ENCODE results near the gene CCDC8. TPM values are rescaled to one million over a fixed set of nuclear protein-coding genes. Genes with fewer than 3 reads are reported as not detected.
"Not testable (repeated sequence)": the region's sequence is repeated elsewhere in the genome, so short reads cannot be mapped to it uniquely, and the experiment has no call there.

CCDC8 gene
- total RNA-seq, 1 experiment from 2014 or later: not detected

DNA sequence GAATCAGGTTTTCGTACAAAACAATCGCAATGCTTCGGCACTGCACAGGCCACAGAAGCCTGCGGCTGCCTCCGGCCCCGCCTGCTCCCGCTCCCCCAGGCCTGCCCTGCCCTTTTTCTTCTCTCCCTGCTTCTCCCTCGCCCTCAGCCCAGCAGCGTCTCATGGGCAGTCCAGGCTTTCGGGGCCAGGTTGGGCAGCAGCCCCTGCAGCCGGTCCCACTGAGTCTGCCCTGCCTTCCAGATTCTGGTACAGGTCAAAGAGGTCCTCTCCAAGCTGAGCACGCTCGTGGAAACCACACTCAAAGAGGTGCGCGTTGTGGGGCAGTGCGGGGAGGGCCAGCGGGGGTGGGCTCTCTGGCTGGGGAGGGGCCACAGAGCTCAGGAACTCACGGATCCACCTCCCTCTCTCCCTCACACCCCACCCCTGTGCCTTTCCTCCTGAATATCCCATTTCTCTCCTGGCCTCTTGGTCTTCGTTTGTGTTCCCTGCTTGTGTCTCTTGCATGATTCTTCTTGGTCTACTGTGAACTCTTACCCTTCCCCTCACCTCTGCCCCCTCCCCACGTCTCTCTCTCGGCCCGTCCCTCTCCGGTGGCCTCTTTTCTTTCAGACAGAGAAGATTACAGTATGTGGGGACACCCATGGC is 30.1 kb downstream of the CCDC8 start:
- DNase-seq (ENCODE audit: low read depth): no peak

DNA sequence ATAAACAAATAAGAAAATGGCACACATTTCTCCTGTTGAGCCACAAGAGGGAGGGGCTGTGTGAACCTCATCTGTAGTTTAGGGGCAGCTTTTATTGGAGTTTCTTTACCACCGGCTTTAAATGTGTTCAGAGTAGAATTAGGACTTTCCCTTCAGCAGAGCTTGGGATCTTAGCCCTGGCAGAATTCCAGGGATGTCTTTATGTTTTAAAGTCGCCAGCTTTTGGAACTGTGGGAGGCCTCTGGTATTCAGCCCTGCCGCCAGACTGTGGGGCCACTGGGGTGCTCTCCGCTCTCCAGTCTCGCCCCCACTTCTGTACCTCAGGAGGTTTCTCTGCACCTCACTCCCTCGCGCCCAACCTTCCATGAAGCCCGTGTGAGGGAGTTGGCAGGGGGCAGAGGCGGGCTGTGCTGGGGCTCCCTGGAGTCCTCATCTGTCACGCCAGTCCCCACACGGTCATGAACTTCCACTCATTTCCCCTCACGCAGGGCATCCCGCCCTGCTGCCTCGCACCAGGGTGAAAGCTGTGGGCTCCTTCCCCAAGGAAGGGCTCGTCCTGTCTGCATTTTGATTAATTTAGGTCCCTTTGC is 31.5 kb downstream of the CCDC8 start:
- DNase-seq (ENCODE audit: low read depth): no peak

DNA sequence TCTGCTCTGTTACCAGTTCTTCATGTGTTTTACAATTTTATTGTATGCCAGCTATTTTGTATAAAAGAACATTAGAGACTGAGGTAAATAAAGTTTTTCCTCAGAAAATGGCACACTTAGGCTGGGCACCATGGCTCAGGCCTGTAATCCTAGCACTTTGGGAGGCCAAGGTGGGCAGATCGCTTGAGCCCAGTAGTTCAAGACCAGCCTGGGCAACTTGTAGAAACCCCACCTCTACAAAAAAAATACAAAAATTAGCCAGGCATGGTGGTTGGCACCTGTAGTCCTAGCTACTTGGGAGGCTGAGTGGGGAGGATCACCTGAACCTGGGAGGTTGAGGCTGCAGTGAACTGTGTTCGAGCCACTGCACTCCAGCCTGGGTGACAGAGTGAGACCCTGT is 32.0 kb downstream of the CCDC8 start:
- no peak for DNase-seq (ENCODE audit: low read depth)

DNA sequence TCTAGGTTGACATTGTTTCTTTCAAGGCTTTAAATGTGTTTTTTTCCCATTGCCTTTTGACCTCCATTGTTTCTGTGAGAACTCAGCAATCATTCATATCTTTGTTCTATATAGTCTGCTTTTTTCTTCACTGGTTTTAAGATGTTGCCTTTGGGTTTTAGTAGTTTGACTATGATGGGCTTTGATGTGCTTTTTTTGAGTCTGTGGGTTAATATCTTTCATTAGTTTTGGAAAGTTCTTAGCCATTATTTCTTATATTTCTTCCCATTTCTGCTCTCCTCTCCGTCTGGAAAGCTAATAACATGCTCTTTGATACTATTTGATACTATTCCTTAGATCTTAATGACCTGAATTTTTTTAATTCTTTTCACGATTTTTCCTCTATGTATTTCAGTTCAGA is 32.7 kb downstream of the CCDC8 start:
- DNase-seq (ENCODE audit: low read depth): no peak

DNA sequence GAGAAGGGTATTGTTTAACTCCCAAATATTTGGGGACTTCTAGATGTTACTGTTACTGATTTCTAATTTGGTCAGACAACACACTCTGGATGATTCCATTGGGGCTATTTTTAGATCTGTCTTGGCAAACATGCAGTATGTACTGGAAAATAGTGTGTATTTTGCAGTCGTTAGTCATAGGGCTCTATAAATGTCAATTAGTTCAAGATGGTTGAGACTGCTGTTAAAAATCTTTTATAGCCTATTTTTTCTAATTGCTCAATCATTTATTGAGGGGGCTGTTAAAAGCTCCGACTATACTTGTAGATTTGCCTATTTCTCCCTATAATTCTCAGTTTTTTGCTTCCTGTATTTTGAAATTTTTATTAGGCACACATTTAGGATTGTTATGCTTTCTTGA is 35.1 kb downstream of the CCDC8 start:
- DNase-seq (ENCODE audit: low read depth): peak; percentile 58

DNA sequence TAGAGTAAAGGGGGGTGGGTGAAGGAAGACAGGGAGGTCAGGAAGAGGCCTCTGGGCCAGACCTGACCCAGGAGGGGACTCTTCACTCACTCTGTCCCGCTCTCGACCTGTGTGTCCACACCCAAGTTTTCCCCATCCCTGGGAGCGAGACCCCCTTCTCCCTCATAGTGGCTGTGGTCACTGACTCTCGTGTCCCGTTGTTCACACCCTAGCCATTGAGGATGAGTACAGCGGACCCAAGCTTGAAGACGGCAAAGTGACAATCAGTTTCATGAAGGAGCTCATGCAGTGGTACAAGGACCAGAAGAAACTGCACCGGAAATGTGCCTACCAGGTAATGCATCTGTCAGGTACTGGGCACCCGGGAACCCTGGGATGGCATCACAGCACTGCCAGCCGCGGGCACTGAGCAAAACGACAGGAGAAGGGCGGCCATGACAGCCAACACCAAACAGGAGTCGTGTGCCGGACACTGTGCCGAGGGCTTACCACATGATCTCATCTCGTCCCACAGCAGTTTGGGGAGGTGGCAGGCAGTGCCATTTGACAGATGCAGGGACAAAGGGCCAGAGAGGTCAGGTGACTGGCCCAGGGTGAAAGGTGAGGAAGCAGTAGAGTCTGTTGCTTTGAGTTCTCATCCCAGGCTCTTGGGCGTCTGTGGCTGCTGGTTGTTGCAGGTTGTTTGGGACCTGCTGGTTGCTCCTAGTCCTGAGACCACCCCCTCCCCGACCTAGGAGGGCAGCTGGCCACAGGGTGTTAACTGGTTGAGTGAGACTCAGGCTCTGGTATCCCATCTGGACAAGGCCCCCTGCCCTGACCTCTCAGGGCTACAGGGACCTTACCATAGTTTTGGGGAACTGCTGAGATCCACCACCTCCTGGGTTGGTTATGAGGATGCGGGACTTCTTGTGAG is 36.9 kb downstream of the CCDC8 start:
- no peak for DNase-seq (ENCODE audit: low read depth)

DNA sequence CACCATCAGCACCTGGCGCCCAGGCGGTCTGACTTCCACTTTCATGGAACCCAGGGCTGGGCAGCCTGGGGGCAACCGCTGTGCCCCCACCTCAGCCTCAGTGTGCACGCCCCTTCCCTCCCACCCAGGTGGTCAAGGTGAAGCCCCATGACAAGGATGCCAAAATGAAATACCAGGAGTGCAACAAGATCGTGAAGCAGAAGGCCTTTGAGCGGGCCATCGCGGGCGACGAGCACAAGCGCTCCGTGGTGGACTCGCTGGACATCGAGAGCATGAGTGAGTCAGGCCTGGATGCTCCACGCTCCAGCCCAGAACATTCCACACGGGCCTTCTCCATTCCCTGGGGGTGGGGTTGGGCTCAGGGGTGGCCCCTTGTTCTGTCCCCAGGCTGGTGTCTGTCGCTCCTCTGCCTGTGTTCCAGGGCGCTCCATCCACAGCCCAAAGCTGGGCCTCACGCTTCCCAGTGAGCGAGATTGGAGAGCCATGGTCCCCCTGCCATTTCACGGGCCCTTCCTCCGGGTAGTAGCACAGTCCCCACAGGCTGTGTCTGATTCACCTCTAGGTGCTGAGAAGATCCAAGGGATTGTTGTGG is 37.8 kb downstream of the CCDC8 start:
- DNase-seq (ENCODE audit: low read depth): not testable (repeated sequence)

DNA sequence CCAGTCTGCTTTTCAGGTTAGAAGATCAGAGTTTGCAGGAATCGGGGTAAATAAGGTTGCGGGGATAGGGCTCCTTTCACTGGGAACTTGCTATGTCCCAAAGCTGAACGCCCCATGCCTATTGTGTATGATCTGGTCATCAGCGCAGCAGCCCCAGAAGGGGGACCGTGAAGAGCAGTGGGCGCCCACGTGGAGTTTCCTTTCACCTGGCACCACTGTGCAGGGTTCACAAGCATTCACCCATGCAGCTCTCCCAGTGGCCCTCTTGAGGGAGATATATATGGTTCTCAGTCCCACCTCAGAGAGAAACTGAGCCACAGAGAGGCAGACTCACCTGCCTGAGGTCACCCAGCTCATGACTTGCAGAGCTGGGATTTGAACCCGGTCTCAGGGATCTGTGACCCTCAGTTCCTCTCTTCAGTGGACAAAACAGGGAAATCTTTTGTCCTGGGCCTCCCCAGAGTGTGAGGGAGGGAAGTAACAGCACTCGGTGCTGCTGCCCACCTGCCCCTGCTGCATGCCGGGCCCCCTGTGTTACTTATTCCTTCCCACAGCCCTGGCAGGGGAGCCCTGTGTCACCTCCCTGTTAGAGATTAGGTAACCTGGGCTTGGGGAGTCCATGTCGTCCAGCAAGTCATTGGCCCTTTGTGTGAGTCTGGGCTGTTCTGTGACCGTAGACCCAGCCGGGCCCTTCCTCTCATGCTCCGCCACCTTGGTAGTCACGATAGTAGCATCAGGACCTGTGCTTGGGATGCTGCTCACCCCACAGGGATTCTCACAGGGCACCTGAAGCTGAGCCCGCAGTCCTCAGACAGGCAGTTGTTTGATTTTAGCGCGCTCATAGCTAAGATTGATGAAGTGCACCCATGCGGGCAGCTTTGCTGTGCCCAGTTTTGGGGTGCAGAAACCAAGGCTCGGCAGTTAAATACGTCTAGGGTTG is 38.6 kb downstream of the CCDC8 start:
- DNase-seq (ENCODE audit: low read depth): no peak

DNA sequence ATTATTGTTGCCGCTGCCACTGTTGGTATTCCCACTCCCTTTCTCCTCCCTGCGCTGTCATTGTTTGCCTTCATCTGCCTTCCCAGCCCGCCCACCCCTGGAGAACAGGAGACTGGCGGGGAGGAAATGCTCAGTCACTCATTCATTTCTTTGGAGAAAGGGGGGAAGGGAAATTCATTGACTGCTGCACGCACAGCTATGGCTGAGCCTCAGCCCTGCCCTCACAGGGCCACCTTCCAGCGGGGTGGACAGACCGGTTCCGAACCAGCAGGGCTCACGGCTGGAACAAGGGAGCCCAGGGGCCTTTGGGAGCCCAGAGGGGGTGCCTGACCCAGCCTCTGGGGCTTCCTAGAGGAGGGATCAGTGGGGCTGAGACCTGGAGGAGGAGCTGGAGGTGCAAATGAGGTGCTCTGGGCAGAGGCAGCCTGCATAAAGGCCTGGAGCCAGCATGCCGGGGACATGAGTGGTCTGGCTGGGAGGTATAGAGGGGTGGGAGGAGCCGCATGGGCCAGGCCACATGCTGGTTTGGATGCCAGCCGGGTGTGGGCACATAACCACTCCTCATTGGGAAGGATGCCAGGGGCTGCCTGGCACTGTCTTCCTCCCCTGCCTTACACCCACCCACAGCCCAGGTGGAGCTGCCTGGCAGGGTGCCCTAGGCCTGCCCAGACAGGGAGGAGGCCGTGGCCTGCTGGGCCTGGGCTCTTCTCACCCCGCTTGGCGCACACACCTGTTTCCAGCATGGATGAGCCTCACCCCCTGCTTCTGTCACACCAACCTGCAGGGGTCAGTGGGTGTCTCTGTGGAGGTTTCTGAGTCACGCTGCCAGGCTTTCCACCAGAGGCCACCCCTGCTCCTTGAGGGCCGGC is 39.6 kb downstream of the CCDC8 start:
- DNase-seq (ENCODE audit: low read depth): peak; percentile 95

DNA sequence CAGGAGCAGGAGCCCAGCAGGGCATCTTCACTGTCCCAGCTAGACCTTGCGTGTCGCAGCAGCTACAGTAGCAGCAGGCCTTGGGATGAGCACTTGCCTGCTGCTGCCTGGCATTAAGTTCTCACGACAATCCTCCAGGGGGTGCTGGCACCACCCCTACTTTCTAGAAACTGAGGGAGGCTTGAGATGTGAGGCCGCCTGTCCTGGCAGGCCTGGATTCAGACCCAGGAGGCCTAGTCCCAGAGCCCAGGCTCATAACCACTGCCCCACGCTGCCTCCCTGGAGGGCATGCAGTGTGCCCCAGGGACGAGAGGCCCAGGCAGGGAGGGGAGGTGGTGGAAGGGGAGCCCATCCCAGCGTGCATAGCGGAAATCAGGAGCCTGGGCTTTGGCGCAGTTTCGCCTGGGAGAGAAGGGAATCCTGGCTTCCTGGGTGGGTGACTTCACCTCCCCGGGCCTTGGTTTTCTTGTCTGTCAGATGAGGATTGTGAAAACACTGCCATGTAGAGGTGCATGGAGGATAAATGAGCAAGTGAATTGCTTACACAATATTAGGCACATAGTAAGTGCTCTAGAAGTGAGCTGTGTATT is 40.4 kb downstream of the CCDC8 start:
- DNase-seq (ENCODE audit: low read depth): peak; percentile 61

DNA sequence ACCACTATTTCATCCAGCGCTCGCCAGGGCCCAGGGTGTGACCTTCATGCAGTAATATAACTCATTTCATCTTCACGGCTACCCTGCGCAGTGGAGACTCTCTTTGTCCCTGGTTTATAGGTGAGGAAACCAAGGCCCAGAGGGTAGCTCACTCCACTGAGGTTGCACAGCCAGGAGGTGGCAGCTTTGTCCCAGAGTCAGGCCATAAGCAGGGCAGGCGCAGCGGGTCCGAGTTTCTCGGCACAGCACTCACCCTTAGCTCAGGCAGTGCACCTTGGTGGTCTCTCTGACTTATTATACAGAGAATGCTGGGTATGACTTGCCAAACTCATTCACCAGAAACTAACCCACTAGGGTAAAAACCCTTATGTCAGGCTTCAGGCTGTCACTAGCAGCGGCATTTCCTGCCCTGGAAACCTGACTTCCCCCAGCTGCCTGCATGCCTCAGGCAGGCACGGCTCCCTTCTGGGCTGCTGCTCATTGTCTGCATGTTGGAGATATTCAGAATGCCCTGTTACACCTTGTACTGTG is 41.9 kb downstream of the CCDC8 start:
- DNase-seq (ENCODE audit: low read depth): no peak

DNA sequence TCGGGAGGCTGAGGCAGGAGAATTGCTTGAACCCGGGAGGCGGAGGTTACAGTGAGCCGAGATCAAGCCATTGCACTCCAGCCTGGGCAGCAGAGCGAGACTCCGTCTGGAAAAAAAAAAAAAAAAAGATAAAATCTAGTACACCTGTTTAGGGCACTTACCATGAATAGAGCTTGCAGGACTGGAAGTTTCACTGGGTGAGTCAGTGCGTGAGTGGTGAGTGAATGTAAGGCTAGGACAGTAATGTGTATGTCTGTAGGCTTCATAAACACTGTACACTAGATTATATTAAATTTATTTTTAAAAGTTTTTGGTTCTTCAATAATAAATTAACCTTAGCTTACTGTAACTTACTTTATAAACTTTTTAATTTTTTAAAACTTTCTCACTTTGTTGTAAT is 43.5 kb downstream of the CCDC8 start:
- DNase-seq (ENCODE audit: low read depth): no peak

DNA sequence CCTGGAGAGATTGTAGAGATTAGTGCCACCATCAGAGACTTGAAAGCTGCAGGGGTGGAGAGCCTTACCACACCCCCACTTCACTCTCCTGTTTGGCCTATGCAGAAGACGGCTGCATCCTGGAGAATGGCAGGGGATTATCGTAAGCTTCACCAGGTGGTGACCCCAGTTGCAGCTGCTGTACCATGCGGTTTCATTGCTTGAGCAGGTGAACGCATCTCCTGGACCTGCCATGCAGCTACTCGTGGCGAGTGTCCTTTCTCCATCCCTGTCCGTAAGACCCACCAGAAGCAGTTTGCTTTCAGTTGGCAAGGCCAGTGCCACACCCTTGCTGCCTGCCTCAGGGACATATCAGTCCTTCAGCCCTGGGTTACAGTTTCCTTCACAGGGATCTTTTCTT is 45.2 kb downstream of the CCDC8 start:
- no peak for DNase-seq (ENCODE audit: low read depth)

DNA sequence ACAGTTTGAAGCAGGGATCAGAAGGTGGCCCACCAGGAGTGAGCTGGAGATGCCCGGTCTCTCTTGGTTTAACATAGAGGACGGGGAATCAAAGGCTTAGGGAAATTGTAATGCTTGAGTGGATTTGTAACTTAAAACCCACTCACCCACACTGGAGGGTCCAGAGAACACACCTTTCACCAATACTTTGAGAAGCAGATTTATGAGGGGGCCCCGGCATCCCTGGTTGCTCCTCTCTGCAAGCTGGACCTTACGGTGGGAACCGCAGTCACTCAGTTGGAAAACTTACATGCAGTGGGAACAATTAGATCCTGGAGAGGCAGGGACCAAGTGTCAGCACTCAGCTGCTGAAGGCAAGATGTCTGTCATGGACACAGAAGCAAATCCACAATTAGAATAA is 45.9 kb downstream of the CCDC8 start:
- DNase-seq (ENCODE audit: low read depth): no peak

DNA sequence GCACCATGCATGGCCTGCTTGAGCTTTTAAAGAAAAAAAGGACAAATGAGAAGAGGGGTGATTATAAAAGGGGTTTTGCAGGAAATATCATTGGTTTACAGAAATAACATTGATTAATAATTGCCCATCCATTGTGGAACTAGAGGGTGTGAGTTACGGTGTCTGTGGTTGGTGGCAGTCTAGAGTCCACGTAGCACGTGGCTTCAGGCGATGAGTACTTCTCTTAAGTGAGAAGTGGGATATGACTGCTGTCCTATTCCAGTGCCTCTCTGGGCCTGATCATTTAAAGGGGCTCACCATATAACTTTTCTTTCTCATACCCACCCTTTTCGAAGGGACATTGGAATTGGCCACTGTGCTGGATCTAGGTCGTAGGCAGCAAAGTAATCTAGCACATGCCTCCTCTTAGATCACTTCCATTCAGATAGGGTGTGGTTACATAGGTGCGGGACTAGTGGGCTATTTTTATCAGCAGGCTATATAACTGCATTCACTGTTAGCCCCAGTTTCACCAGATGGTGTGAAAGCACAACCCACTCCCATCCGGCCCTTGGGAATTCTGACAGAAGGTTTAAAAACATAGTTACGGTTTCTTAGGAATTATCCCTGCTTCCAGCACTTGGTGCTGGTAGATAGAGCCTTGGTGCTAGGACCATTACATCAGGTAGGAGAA is 46.6 kb downstream of the CCDC8 start:
- no peak for DNase-seq (ENCODE audit: low read depth)

DNA sequence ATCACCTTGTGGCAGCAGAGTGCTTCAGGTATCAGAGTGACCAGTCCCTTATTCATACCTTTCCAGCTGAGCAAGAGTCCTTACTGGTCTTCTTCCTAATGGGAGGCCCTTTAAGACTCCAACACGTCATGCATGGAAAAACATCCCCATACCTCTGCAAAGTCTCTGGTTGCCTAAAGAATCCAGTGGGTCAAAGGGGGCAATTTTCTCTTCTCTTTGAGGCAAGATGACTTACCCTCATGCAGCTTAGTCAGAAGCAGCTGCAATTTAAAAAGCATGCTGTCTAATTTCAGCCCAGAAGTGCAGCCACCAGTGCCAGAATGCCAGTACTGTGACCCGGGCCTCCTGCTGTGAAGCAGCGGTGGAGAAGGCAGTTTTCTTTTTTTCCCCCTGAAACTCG is 47.8 kb downstream of the CCDC8 start:
- DNase-seq (ENCODE audit: low read depth): no peak

DNA sequence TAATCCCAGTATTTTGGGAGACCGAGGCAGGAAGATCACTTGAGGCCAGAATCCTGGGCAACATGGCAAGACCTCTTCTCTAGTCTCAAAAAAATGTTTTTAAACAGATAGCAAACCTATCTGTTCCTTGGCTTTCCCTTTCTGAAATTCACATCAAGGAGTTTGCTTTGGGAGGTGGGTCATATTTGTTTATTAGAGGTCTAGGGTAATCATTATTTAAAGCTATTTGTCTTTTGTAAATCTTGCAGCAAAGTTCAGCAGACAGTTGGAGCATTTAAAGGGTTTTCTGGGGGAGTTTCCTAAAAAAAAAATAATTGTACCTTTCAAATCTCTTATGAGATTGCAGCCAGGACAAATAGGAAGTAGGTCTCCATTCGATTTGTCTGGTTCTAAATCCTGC is 49.0 kb downstream of the CCDC8 start:
- DNase-seq (ENCODE audit: low read depth): no peak

DNA sequence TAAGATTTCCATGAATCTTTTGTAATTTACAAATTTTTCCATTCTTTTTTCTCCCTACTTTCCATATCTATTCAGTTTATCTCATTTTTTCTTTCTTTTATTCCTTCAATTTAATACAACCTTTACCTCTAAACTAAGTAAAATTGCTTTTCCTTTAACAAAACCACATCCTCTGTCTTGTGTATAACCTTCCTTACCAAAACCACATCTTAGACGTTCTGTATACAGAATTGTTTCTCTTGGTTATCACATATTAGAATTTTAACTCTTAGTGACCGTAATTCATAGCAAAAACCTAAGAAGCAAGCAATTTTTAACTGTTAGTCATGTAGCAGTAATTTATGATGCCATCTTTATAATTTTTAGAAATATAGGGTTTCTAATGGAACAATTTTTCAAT is 51.4 kb downstream of the CCDC8 start:
- peak; percentile 16 for DNase-seq (ENCODE audit: low read depth)
